Amniotic epithelial cell (primary cell): Measurements from ENCODE around the gene C11orf52.
"Not testable (repeated sequence)": the region's sequence is repeated elsewhere in the genome, so short reads cannot be mapped to it uniquely, and the experiment has no call there.

ENCODE experiments used
- DNase-seq: peaks from one replicate; pipeline ENCODE4 v3.0.0-alpha.2; 2010; ENCODE audit warnings: low read depth

The C11orf52 gene

GRCh38 chr11:111913031-111913861 lies 5.5 kb upstream of the C11orf52 start:
- no peak for DNase-seq

GRCh38 chr11:111913997-111914396 lies 4.7 kb upstream of the C11orf52 start:
- DNase-seq: no peak

- no peak for DNase-seq
These were observed 1.9 kb upstream of the C11orf52 start for GRCh38 chr11:111916768-111917167.

- no peak for DNase-seq
These were observed 1.4 kb upstream of the C11orf52 start for GRCh38 chr11:111917312-111917711.

DNA sequence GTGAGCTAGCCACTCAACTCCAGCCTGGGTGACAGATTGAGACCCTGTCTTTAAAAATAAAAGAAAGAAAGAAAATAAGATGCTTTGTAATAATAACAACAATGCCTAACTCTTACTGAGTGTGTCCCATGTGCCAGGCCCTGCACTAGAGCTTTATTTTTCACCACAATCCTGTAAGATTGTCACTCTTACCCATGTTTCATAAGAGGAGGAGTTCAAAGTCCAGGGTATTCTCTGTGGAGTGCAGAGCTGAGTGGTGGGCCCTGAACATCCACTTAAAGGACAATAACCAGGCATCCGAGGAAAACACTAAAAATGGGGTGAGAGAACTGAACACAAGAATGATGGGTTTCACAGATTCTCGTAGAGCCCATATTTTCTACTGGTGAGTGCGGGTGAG lies 925 bp upstream of the C11orf52 start:
- DNase-seq: no peak

- DNase-seq: no peak
These were observed 2.2 kb downstream of the C11orf52 start for GRCh38 chr11:111920908-111921307.

DNA sequence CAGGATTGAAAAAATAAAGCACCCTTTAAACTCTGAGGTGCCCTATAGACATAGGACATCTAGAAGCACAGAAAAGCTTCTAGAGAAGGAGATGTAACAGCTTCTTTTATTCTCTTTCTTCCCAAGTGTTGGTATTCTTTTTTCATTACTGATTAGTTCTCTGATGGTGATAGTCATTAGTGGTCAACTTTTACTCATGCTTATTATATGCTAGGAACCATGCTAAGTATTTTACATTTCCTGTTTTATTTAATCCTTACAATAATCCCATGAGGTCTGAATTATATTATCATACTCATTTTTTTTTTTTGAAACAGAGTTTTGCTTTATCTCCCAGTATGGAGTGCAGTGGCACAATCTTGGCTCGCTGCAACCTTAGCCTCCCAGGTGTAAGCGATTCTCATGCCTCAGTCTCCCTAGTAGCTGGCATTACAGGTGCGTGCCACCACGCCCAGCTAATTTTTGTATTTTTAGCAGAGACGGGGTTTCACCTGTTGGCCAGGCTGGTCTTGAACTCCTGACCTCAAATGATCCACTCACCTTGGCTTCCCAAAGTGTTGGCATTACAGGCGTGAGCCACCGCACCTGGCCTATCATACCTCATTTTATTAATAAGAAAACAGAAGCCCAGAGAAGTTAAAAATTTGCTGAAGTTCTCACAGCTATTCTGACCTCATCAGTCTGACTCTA lies 3.0 kb downstream of the C11orf52 start:
- no peak for DNase-seq

DNA sequence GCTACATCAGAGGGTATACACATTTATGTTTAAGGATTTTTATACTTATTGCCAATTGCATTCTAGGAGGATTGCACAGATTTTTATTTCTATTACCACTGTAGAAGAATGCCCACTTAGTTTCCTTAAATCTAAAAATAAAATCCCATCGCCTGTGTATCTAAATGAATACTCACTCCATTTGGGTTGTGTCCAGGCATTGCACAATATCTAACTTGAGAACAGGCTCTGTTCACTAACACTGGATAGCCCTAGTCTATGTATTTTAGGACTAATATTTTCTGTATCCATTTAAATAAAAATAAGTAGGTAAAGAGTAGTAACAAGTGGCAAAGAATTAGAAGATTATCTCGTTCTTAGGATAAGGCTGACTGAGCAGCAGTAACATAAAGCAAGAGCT lies 4.1 kb downstream of the C11orf52 start:
- DNase-seq: peak; percentile 82

- DNase-seq: peak; percentile 24
These were observed 4.7 kb downstream of the C11orf52 start for GRCh38 chr11:111923351-111923788.

GRCh38 chr11:111923951-111924350 lies 5.2 kb downstream of the C11orf52 start:
- DNase-seq: no peak

- no peak for DNase-seq
These were observed 7.2 kb downstream of the C11orf52 start for GRCh38 chr11:111925953-111926352.

DNA sequence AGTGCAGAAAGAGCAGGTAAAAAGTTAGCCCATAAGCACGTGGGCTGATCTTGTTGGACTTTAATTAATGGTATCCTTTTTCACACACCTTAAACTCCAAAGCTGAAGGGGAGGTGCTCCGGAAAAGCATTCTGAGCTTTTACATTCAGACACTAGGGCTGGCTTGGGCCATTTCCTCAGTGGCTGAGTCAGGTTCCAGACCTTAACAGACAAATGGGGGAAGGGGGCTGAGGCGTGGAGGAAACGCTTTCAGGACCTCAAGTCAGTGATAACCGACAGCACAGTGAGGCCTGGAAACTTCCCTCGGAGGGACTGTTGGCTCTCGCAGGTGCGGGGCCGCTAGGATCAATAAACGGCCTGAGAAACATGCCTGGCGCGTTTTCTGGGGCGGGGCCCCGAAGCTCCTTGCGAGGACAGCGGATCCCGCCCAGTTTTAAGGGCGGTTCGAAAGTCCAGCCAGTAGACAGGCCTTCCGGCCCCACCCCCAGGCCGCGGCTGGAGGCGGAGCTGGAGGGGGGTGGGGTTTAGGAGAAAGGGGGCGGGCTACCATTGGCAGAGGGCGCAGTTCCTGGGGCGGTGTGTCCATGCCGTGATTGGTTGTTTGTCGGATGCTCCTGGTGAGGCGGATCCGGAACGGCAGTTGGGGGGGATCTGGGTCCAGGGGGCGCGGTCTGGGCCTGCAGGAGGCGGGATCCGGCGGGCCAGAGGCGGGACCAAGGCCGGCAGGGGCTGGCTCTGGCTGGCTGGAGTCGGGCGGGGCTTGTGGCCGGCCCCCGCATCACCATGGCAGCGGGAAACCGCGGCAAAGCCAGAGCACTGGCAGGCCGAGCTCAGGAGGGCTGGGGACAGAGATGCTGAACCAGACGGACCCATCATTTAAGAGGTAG lies 8.0 kb downstream of the C11orf52 start:
- peak; percentile 94 for DNase-seq

- no peak for DNase-seq
These were observed 11.8 kb downstream of the C11orf52 start for GRCh38 chr11:111930472-111930871.

- peak; percentile 54 for DNase-seq
These were observed 13.9 kb downstream of the C11orf52 start for GRCh38 chr11:111932611-111932950.

DNA sequence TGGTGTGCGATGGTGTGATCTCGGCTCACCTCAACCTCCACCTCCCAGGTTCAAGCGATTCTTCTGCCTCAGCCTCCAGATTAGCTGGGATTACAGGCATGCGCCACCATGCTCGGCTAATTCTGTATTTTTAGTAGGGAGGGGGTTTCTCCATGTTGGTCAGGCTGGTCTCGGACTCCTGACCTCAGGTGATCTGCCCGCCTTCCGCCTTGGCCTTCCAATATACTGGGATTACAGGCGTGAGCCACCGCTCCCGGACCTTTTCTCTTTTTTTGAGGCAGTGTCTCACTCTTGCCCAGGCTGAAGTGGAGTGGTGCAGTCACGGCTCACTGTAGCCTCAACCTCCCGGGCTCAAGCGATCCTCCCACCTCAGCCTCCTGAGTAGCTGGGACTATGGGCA lies 14.5 kb downstream of the C11orf52 start:
- DNase-seq: not testable (repeated sequence)

DNA sequence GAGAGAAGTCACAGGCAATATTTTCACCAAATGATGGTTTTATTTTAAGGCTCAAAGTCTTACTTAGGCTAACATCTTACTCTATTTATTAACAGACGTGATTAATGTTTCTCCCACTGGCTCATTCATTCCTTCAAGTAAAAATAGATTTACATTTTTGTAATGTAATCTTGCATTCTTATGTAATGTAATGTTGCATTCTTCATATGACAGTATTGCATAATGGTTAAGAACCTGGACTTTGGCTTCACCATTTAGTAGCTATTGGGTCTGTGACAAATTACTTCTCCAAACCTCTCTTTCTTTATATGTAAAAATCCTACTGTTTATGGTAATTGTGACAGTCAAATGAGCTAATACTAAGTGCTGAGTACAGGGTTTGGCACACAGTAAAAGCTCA lies 15.2 kb downstream of the C11orf52 start:
- DNase-seq: no peak

- DNase-seq: no peak
These were observed 15.6 kb downstream of the C11orf52 start for GRCh38 chr11:111934306-111934705.

GRCh38 chr11:111935317-111936039 lies 16.8 kb downstream of the C11orf52 start:
- DNase-seq: peak; percentile 90

- no peak for DNase-seq
These were observed 17.4 kb downstream of the C11orf52 start for GRCh38 chr11:111936040-111936540.

- no peak for DNase-seq
These were observed 18.7 kb downstream of the C11orf52 start for GRCh38 chr11:111937461-111937769.

GRCh38 chr11:111937844-111938243 lies 19.1 kb downstream of the C11orf52 start:
- DNase-seq: no peak

GRCh38 chr11:111938687-111939160 lies 20.0 kb downstream of the C11orf52 start:
- peak; percentile 56 for DNase-seq
